Small intestine (tissue), 7 donors: ENCODE results near the gene PCNX2. TPM values are rescaled to one million over a fixed set of nuclear protein-coding genes. Genes with fewer than 3 reads are reported as not detected.
A peak's percentile ranks its signal among the peaks of the same experiment; 100 is the strongest.

Source experiments
- DNase-seq, 2 donors: peaks; one replicate each; pipeline versions ENCODE4 v3.0.0 to v3.0.0-alpha.2; 2013
- FAIRE-seq: peaks from 2 replicates; lab custom pipeline; 2012; peaks lifted over from hg19 to GRCh38; lab: Jason Lieb, UNC
- H3K27ac ChIP-seq, 3 donors: one replicate each; pipeline ENCODE4 v1.5.1; 2013; ENCODE audit warnings: low read length in 2 of 3, mild to moderate bottlenecking in 2 of 3, control low read depth in 1 of 3, inconsistent platforms in 1 of 3, low read depth in 1 of 3, moderate library complexity in 1 of 3
- H3K27me3 ChIP-seq, 3 donors: one replicate each; pipeline ENCODE4 v1.6.1; 2013; ENCODE audit warnings: low read length in 3 of 3, inconsistent platforms in 1 of 3; ENCODE audit not compliant: control insufficient read depth in 3 of 3, insufficient read depth in 3 of 3
- H3K36me3 ChIP-seq, 3 donors: one replicate each; pipeline ENCODE4 v1.6.1; 2013; ENCODE audit warnings: low read length in 3 of 3, inconsistent platforms in 1 of 3, low read depth in 1 of 3, mild to moderate bottlenecking in 1 of 3, moderate library complexity in 1 of 3; ENCODE audit not compliant: control insufficient read depth in 3 of 3, insufficient read depth in 2 of 3
- H3K4me1 ChIP-seq, 3 donors: one replicate each; pipeline ENCODE4 v1.6.1; 2013; ENCODE audit warnings: low read length in 2 of 3, inconsistent platforms in 1 of 3, low read depth in 1 of 3, mild to moderate bottlenecking in 1 of 3, moderate library complexity in 1 of 3; ENCODE audit not compliant: control insufficient read depth in 3 of 3, insufficient read depth in 2 of 3
- H3K4me3 ChIP-seq, 3 donors: one replicate each; pipeline ENCODE4 v1.5.1; 2013; ENCODE audit warnings: low read length in 3 of 3, control low read depth in 1 of 3, inconsistent platforms in 1 of 3, low read depth in 1 of 3, mild to moderate bottlenecking in 1 of 3, moderate library complexity in 1 of 3
- H3K9me3 ChIP-seq, 2 donors: one replicate each; pipeline ENCODE4 v1.6.1; 2013; ENCODE audit warnings: low read depth in 1 of 2, low read length in 1 of 2; ENCODE audit not compliant: control insufficient read depth in 2 of 2, insufficient read depth in 1 of 2
- WGBS, 3 donors: extraction: QIAGEN DNeasy Blood & Tissue Kit; methylation state at CpG; one replicate each; pipeline ENCODE4 v1.1.7; 2013; 5-methylcytosine and 5-hydroxymethylcytosine counted together
- polyA plus RNA-seq, 4 donors: library from polyadenylated mRNA; stranded (reverse) in 3 of 4; unstranded in 1 of 4; fragments of 200-250 nt in 3 of 4; fragments of 120-200 nt in 1 of 4; gene quantifications; one replicate each; pipeline versions ENCODE4 v1.2.1 to v1.2.3, GENCODE V29; 2013
- donor health status: healthy with polysubstance abuse.
- donor health status: control.
- donor health status: control.
- donor health status: Bipolar disorder and iron deficiency.
- donor health status: healthy.

PCNX2 gene
- polyA plus RNA-seq, 4 donors, result 1.3 to 18.1 (median 5.1) TPM

GRCh38 chr1:233257786-233258185 lies 37.7 kb downstream of the PCNX2 start:
- WGBS, 3 donors, result 95 to 97% (median 96%) methylated on average over 6 of the region's 6 CpGs
- Histone ChIP-seq H3K9me3 (no peaks in the 10 kb centered on the region), H3K27ac (no peak overlapping the region), H3K36me3 (peaks cover 0 to 15% (median 0%) of the 10 kb centered on the region in 3 donors), H3K4me3 (no peak overlapping the region), H3K4me1 (peaks cover 0 to 14% (median 2%) of the 10 kb centered on the region in 3 donors), H3K27me3 (no peaks in the 10 kb centered on the region)
- DNase-seq, result no peak
- no peak for FAIRE-seq

DNA sequence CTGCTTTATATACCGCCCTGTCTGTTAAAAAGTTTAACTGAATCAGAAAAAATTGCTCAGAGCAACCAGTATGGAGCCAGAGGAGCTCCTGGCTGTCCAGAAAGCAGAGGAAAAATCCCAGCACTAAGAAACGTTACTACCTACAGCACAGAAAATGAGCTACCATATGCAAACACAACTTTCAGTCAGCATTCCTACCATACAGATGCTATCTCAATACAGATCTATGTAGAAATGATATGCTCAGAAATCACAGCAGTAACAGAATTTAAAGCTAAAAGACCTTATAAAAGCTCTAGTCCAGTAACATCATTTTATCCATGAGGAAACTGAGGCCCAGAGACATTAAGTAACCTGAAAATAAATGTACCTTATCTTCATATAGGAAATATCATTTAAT lies 38.7 kb downstream of the PCNX2 start:
- Histone ChIP-seq H3K4me1 (peaks cover 0 to 16% (median 2%) of the 10 kb centered on the region in 3 donors), H3K27me3 (no peaks in the 10 kb centered on the region), H3K27ac (no peak overlapping the region), H3K36me3 (peaks cover 0 to 13% (median 0%) of the 10 kb centered on the region in 3 donors), H3K4me3 (no peak overlapping the region), H3K9me3 (no peaks in the 10 kb centered on the region)
- DNase-seq (no peak), FAIRE-seq (no peak)
- 89 to 92% (median 90%) methylated on average over 2 of the region's 2 CpGs for whole genome bisulfite sequencing, 3 donors

DNA sequence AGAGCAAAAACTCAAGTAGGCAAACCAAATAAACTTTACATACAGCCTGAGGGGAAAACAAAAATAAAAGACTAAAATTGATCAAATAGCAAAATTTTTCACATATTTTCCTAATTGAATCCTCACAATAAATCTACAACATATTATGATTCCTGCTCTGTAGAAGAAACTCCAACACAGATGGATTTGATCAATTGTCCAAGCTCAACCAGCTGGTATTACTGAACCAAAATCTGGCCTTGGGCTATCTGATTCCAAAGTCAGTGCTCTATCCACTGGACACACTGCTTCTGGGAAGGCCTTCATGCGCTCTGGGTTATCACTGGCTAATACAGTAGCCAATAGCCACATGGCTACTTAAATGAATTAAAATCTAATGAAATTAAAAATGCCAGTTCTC lies 39.3 kb downstream of the PCNX2 start:
- Histone ChIP-seq H3K4me3 (no peak overlapping the region), H3K9me3 (no peaks in the 10 kb centered on the region), H3K36me3 (peaks cover 0 to 13% (median 0%) of the 10 kb centered on the region in 3 donors), H3K27ac (no peak overlapping the region), H3K27me3 (no peaks in the 10 kb centered on the region), H3K4me1 (peaks cover 0 to 12% (median 0%) of the 10 kb centered on the region in 3 donors)
- WGBS, 3 donors, result 95 to 100% (median 100%) methylated on average over 1 of the region's 1 CpG
- DNase-seq (no peak), FAIRE-seq (no peak)

GRCh38 chr1:233255145-233255544 lies 40.4 kb downstream of the PCNX2 start:
- Histone ChIP-seq H3K4me3 (no peak overlapping the region), H3K36me3 (peaks cover 0 to 13% (median 0%) of the 10 kb centered on the region in 3 donors), H3K27me3 (no peaks in the 10 kb centered on the region), H3K27ac (no peak overlapping the region), H3K4me1 (peaks cover 0 to 12% (median 0%) of the 10 kb centered on the region in 3 donors), H3K9me3 (no peaks in the 10 kb centered on the region)
- FAIRE-seq, result no peak
- DNase-seq, result no peak
- 89 to 96% (median 90%) methylated on average over 5 of the region's 5 CpGs for WGBS, 3 donors

- Histone ChIP-seq H3K27ac (peak overlapping the region in 1 of 3 donors; percentile 17), H3K27me3 (no peaks in the 10 kb centered on the region), H3K36me3 (peaks cover 0 to 14% (median 0%) of the 10 kb centered on the region in 3 donors), H3K4me3 (no peak overlapping the region), H3K4me1 (peaks cover 0 to 12% (median 0%) of the 10 kb centered on the region in 3 donors), H3K9me3 (no peaks in the 10 kb centered on the region)
- peak; percentile 25 to 66 for DNase-seq
- FAIRE-seq, result no peak
- 15 to 53% (median 47%) methylated on average over 1 of the region's 1 CpG for WGBS, 3 donors
These were observed 41.6 kb downstream of the PCNX2 start for GRCh38 chr1:233253832-233254331.

GRCh38 chr1:233253231-233253831 lies 42.2 kb downstream of the PCNX2 start:
- H3K4me3 ChIP-seq, result no peak overlapping the region
- no peaks in the 10 kb centered on the region for H3K27me3 ChIP-seq
- DNase-seq, result no peak
- FAIRE-seq, result no peak
- no peaks in the 10 kb centered on the region for H3K9me3 ChIP-seq
- peaks cover 0 to 12% (median 0%) of the 10 kb centered on the region in 3 donors for H3K4me1 ChIP-seq
- WGBS, 3 donors, result 88 to 93% (median 88%) methylated on average over 4 of the region's 4 CpGs
- H3K36me3 ChIP-seq, result peaks cover 0 to 9% (median 0%) of the 10 kb centered on the region in 3 donors
- H3K27ac ChIP-seq, result no peak overlapping the region

DNA sequence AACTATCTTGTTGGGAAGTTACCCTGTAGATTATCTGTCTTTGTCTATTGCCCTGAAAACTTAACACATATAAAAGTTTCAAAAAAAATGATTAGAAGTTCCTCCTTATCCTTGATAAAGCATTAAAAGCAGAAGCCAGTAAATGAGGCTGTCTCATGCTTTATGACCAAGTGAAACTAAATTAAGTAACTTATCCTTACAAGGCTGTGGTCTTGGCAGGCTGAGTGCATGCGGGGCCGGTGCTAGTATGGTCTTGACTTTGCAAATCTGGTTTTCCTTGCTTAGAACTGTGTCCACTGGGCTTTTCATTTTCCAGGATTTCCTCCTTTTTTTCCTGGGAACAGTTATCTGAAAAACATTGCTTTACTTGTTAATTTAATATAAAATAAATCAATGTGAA lies 43.1 kb downstream of the PCNX2 start:
- no peaks in the 10 kb centered on the region for H3K9me3 ChIP-seq
- no peak overlapping the region for H3K27ac ChIP-seq
- peaks cover 0 to 12% (median 0%) of the 10 kb centered on the region in 3 donors for H3K4me1 ChIP-seq
- peaks cover 0 to 3% (median 0%) of the 10 kb centered on the region in 3 donors for H3K36me3 ChIP-seq
- no peak overlapping the region for H3K4me3 ChIP-seq
- DNase-seq (peak in 1 of 2 donors; percentile 24), FAIRE-seq (no peak)
- 37 to 80% (median 57%) methylated on average over 2 of the region's 2 CpGs for WGBS, 3 donors
- no peaks in the 10 kb centered on the region for H3K27me3 ChIP-seq

DNA sequence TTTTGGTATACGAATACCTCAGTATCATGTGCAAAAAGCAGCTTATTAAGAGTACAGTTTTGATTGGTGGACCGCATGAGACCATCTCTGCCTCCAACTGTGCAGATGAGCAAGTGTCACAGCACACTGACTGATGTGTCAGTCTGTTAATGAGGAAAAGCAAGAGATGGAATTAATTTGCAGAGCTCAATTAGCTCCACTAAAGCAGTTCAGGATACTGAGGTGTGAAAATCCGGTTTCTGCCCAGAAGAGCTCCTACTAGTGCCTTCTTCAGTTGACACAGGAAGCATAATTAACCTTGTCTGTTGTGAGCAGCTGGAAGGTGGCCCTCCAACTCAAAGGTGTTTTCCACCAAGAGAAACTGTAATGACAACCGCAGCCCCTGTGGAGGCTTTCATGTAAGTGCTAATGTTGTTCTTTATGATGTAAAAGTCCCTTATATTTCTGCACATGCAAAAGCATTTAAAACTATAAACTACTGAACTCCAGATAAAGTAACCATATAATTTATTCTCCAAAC lies 44.3 kb downstream of the PCNX2 start:
- Histone ChIP-seq H3K4me1 (peaks cover 0 to 12% (median 0%) of the 10 kb centered on the region in 3 donors), H3K36me3 (peaks cover 0 to 3% (median 0%) of the 10 kb centered on the region in 3 donors), H3K27ac (no peak overlapping the region), H3K9me3 (no peaks in the 10 kb centered on the region), H3K4me3 (no peak overlapping the region), H3K27me3 (no peaks in the 10 kb centered on the region)
- 93 to 95% (median 94%) methylated on average over 4 of the region's 4 CpGs for WGBS, 3 donors
- FAIRE-seq, result no peak
- DNase-seq, result no peak
